Muscle of arm (tissue), 12 donors: ENCODE measurements around the gene IFI6. TPM values are rescaled to one million over a fixed set of nuclear protein-coding genes. Genes with fewer than 3 reads are reported as not detected.
"Not testable (repeated sequence)": the region's sequence is repeated elsewhere in the genome, so short reads cannot be mapped to it uniquely, and the experiment has no call there.

ENCODE experiments used
- DNase-seq: peaks from one replicate; pipeline ENCODE4 v3.0.0-alpha.2; 2013
- polyA plus RNA-seq, 12 donors: library from polyadenylated mRNA; unstranded; fragments of 120-200 nt; gene quantifications; one replicate each; pipeline ENCODE4 v1.2.1, GENCODE V29; 2013; ENCODE audit not compliant: insufficient read length in 12 of 12

Gene IFI6
- polyA plus RNA-seq, 12 donors, result 36.9 to 1,253 (median 56.8) TPM

DNA sequence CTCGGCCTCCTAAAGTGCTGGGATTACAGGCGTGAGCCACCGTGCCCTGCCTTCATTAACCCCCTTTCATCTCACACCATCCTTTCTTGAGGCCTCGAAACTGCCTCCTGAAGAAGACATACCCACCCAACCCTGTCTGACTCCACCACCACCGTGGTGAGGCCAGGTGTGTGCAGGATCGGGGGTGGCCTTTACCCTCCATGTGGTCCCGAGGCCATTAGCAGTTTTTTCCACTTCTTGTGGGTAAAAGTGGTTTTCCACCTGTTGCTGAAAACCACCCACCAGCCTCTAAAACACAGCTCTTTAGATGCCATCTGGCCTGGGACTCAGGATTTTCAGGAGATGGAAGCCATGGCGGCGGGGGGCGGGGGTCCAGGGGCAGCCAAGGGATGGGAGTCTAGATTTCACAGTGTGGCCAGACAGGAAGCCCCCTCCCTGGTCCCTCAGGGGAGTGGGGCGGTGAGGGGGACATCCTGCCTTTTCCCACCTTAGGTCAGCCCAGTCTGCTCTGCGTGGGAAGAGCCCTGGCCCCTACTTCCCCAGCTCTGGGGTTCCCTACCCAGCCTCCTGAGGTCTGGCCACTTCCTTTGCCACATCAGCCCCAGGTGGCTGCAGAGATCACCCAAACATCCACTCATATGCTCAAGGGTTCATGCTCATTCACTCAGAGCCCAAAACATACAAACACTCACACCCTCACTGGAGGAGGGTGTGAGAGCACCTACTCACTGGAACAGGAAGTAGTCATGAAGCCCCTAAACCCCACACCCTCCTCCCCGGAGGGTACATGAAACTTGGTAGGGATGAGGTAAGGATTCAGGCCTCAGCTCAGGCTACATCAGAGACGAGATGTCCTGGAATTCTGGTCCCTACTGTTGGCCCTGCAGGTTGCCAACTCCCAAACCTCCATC, 39.4 kb downstream of the IFI6 start:
- no peak for DNase-seq

DNA sequence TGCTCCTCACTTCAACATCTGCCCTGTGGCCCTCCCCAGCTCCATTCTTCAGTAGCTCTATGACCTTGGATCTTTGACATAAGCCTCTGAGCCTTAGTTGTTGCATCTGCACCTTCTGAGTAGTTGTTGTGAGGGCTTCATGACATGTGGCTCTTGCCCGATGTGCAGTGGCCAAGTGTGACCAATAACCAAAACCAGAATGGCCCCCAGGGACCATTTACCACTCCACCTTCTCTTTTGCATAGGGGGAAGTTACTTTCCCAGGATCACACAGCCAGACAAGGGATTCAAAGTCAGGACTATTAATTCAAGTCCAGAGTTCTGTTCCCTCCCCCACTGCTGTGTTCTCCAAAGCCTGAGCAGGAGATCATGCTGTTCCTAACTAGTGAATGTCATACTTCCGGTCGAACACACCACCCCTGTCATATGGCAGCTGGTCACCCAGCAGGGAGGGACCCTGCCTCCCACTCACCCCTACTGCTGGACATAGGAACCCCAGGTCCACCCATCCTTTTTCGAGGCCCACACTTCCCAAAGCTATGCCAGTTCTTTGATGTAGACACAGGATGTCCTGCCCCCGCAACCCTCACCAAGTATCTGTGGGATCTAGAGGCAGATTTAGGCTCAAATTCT, 41.0 kb downstream of the IFI6 start:
- DNase-seq, result no peak

DNA sequence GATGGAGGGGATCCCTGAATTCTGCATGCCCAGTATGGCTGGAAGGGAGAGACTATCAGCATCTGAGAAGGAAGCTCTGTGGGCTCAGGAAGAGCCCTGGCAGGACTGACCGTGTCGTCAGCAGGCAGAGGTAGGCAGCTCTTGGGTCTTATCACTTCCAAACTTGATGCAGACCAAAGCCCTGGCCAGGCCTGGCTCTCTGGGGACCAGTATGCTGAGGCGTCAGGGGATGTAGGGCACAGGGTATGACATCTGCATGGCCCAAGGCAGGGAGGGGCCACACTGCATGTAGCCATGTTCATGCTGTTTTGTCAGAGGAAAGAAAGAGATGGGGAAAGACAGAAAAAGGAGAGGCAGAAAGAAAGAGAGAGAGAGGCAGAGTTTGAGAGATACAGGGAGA, 43.3 kb downstream of the IFI6 start:
- no peak for DNase-seq

DNA sequence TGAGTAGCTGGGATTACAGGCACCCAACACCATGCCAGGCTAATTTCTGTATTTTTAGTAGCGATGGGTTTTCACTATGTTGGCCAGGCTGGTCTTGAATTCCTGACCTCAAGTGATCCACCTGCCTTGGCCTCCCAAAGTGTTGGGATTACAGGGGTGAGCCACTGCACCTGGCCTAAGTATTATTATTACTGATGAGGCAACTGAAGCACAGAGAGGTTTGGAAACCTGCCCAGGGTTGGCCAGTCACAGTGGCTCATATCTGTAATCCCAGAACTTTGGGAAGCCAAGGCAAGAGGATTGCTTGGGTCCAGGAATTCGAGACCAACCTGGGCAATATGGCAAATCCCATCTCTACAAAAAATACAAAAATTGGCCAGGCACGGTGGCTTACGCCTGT, 44.3 kb downstream of the IFI6 start:
- not testable (repeated sequence) for DNase-seq

DNA sequence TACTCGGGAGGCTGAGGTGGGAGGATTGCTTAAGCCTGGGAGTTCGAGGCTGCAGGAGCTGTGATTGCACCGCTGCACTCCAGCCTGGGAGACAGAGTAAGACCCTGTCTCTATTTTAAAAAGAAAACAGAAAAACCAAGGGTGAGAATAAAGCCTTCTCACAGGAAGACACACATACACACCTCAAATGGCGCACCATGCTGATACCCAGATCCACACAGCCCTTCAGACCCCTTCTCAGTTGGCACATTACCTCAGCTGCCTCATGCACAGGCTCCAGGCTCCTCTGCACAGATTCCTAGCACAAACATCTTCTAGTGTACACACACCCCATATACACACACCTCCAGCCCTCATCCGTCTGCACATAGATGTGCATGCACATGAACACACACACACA, 44.9 kb downstream of the IFI6 start:
- no peak for DNase-seq

DNA sequence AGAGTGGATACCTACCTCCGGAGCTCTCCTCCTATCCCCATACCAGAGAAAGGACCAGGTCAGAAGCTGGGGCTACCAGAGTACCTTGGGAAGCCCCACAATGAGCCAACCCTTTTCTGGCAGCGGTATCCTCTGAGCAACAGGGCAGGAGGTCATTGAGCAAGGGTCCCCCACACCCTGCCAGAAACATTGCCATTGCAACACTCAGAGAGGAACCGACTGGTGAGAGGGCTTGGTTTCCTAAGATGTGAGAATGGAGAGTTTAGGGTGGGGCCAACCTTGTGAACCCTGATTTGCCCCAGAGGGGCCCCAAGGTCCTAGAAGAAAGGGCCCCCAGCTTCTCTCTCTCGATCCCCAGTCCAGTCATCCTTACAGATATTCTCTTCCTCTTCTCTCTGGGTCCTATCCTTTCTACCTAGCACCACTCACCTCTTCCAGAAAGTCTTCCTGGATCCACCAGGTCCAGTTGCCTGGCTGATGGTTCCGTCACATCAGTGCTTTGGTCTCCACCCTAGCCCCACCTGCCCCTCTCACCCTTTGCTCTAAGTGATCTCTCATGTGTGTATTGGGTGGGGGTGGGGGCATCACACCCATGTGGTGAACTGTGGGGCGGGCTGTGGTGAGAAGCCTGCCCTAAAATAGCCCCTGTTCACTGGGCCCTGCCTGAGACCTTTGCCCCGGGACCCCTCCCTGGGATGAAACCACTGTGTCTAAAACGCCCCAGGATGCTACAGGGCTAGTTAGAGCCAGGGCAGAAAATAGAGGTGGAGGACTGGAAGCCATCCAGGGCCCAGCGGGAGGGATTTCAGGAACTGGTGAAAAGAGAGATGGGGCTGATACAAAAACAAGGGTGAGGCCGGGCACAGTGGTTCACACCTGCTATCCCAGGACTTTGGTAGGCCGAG, 45.7 kb downstream of the IFI6 start:
- DNase-seq, result no peak

DNA sequence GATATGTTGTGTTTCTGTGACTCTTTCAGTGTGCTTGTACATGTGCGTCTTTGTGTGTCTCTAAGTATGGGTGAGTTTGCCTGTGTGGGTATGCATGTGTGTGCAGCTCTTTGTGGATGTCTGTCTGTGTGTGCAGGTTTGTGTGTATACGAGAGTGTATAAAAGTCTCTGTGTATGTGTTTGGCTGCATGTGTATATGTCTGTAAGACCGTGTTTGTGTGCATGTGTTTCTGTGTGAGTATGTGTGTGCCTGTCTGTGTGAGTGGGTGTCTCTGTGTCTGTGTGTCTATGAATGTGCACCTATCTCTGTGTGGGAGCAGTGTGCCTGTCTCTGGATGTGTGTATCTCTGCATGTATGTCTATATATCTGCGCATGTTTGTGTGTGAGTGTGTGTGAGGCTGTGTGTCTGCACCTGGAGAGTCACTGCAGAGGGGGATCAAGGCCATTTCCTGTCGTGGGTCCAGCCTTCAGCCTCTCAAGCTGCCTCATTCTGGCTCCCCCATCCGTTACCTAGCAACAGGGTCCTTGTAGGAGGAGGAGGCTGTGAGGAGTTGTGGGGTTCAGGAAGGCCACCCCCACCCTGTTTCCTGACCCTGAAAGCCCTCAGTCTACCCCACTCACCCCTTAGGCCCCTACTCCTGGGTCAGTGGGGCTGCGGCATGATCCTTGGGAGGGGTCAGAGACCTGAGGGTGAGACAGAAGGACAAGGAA, 47.4 kb downstream of the IFI6 start:
- no peak for DNase-seq

DNA sequence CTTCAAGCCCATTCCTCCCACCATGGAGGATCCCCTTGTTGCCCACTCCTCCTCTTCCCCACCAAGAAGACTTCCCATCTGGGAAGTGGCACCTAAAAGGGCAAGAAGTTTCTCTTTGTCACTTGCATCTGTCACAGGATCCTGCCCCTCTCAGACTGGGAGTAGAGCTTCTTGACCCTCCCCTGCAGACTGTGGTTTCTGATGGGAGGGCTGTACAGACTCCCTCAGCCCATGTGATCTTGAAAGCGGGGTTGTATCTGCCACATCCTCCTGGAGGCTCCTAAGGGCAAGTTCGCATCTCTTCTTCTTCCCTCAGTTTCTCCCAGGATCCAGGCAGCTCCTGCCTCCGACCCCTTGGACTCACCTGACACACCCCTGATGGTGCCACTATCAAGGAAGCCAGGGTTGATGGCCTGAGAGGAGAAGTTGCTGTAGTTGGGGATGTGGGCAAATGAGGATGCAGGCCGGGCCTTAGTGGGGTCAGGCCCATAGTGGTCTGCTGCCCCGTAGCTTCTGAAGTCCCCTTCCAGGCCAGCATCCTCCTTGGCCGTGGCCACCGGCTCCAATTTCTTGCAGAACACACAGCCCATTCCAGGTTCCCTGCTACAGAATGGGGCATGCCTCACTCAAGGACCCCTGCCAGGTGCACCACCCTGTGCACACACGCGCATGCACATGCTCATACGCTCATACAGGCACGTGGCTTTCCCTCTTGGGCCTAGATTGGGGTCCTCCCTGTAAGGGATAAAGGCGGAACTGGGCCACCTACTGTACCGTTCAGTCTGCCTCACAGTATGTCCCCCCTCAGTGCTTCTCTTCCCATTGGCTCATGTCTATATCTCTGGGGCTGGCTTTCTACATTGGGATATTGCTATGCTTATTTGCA, 48.4 kb downstream of the IFI6 start:
- no peak for DNase-seq

DNA sequence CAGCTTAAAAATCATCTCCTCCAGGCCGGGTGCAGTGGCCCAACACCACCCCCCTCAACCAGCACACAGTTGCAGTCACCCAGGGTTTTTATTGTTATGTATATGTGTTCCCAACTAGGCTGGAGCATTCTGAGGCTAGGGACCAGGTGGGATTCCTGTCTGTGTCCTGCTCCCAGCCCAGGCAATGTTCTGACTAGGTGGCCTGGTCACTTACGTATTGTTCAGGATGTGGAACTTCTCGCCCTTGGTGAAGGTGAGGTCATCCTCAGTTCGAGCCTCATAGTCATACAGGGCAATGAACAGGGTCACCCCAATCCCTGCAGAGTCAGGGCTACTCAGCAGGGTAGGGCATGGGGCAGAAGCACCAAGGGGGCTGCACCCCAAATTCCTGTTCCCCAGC, 49.2 kb downstream of the IFI6 start:
- no peak for DNase-seq

DNA sequence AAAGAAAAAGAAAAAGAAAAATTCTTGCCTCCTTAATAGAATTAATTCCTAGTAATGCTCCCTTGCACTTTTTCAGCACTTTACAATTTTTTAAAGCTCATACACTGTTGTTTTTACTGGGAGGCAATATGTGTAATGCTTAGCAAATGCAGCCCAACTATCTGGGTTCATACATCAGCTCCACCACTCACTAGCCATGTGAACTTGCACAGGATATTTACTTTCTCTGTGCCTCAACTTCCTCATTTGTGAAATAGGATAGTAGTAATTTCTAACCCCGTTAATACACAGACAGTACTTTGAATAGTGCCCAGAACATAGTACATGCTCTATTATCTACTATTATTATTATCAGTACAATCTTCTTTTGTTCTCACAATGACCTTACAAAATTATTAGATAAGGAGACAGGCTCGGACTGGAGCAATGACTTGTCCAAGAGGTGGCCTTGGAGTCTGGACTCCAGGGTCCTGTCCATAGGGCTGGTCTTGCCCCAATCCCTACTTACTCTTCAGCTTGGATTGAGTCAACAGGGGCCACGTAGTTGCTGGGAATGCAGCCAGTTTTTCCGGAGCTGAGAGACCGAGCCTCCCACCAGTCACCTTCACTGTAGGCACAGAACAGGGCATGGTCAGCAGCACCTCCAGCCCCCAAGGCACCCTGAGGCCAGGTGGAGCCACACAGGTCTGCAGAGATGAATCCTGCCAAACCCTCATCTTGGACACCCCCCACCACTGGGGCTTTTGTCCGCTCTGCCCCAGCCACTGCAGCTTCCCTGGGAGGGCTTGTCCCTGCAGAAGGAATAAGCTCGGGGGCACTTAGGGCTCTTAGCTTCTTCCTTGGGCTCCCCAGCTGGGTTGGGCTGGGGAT, 50.7 kb downstream of the IFI6 start:
- DNase-seq, result no peak

DNA sequence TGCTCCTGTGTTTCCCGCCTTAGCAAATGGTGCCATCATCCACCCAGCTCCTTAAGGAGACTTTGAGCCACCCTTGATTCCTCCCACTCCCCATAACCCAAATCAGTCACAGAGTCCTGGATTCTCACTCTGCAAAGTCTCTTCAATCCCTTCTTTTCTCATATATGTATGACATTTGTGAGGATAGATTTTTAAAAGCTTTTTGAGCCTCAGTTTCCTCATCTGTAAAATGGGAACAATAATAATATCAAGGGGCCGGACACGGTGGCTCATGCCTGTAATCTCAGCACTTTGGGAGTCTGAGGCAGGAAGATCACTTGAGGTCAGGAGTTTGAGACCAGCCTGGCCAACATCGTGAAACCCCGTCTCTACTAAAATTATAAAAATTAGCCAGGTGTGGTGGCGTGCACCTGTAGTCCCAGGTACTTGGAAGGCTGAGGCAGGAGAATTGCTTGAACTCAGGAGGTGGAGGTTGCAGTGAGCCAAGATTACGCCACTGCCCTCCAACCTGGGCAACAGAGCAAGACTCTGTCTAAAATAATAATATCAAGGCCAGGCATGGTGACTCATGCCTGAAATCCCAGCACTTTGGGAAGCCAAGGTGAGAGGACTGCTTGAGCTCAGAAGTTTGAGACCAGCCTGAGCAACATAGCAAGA, 52.1 kb downstream of the IFI6 start:
- not testable (repeated sequence) for DNase-seq

DNA sequence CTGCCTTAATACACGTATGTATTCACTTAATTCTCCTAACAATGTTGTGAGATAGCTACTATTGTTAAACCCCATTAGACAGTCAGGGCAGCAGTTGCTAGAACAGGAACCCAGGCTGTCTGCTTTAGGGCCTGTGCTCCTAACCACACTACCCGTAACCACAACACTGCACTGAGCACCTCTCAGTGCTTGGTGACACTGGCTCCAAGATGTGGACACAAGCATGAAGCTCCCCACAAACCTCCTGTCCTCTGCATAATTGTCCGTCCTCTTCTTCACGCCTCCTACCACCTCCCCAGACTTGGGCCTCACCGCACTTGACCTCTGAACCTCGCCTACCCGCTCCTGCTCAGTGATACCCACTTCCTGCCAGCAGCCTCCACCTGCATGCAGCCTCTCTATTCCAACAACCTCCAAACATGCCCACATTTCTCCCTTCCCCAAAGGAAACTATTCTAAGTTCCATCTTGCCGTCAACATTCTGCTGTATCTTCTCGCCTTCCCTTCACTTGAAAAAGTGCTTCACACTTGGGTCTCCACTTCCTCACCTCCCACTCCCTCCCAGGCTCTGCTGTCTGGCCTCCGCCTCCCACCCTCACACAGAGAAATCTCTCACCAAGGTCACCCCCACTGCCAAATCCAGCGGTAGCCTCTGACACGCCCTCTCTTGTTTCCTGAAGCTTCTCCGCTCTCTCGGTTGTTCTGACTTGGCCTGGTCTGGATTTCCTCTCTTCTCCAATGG, 53.5 kb downstream of the IFI6 start:
- DNase-seq, result no peak

DNA sequence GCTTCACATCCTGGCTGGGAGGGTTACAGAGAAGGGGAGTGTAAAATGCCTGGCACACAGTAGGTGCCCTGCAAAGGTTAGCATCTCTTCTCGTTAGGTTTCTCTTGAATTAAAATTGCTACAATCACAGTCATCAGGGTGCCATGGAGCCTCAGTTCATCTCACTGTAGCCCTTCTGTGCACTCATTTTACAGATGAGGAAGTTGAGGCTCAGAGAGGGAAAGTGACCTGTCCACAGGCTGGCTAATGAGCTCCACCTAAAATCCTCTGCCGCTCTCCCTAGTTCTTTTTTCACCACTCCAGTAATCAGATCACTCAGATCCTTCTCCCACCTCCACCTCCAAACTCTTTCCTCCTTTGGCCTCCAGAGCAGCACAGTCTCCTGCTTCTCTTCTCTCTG, 54.6 kb downstream of the IFI6 start:
- DNase-seq, result no peak

DNA sequence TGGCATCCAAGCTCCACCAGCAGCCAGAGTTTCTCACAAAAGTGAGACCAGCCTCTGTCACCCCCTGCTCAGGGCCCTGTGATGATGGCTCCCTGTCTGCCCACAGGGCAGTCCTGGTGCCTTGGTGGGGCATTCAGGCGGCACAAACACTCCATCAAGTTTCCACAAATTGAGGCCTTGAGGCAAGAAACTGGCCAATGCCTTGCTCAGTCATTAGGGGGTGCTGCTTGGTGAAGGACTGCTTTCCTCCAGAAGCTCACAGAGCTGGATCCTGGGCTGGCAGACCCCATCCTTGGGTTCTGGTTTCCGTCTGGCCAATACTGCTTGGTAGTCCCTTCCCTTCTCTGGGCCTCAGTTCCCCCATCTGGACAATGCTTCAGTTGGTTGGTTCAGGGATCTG, 55.6 kb downstream of the IFI6 start:
- no peak for DNase-seq
